CD4-positive, CD25-positive, alpha-beta regulatory T cell (primary cell): ENCODE measurements around the gene YIPF7. TPM values are rescaled to one million over a fixed set of nuclear protein-coding genes. Genes with fewer than 3 reads are reported as not detected.
A peak's percentile ranks its signal among the peaks of the same experiment; 100 is the strongest.

Experiments used
- ATAC-seq, 2 donors: fragments of 150-1000 bp; cut with Tn5 transposase; one replicate each; pipeline ENCODE4 v1.10.0; 2021; ENCODE audit warnings: low read depth in 2 of 2, moderate number of reproducible peaks in 2 of 2, moderate library complexity in 1 of 2
- DNase-seq, 3 donors: peaks; one replicate each; pipeline versions ENCODE4 v3.0.0 to v3.0.0-alpha.2; 2012 to 2022; ENCODE audit warnings: mixed read lengths in 1 of 3
- H3K27ac ChIP-seq: one replicate; pipeline ENCODE4 v1.7.0; 2013; ENCODE audit warnings: mild to moderate bottlenecking, low read length; ENCODE audit not compliant: insufficient read depth, poor library complexity, severe bottlenecking
- H3K27me3 ChIP-seq: one replicate; pipeline ENCODE4 v1.7.0; 2013; ENCODE audit warnings: low read length; ENCODE audit not compliant: control insufficient read depth, insufficient read depth
- H3K36me3 ChIP-seq: one replicate; pipeline ENCODE4 v1.7.0; 2013; ENCODE audit warnings: mild to moderate bottlenecking, low read length, moderate library complexity; ENCODE audit not compliant: control insufficient read depth, insufficient read depth
- H3K4me1 ChIP-seq: 2 replicates; pipeline ENCODE4 v1.7.0; 2013; ENCODE audit warnings: mild to moderate bottlenecking, low read length; ENCODE audit not compliant: insufficient read depth, control insufficient read depth, poor library complexity, severe bottlenecking
- H3K4me3 ChIP-seq: one replicate; pipeline ENCODE4 v1.7.0; 2013; ENCODE audit warnings: low read depth, mild to moderate bottlenecking, low read length, moderate library complexity
- H3K9me3 ChIP-seq, 2 experiments: 1 replicate in 1 of 2; 2 replicates in 1 of 2; pipeline ENCODE4 v1.7.0; 2013; ENCODE audit warnings: low read length in 2 of 2, mild to moderate bottlenecking in 1 of 2, moderate library complexity in 1 of 2; ENCODE audit not compliant: control insufficient read depth in 2 of 2
- H3K27ac Mint-ChIP-seq, 3 donors: one replicate each; pipeline ENCODE4 v1.8.0; 2020 to 2022; ENCODE audit warnings: mild to moderate bottlenecking in 3 of 3, mixed read lengths in 3 of 3, moderate library complexity in 2 of 3
- H3K27me3 Mint-ChIP-seq: one replicate; pipeline ENCODE4 v1.8.0; 2022; ENCODE audit warnings: mild to moderate bottlenecking, mixed read lengths
- H3K36me3 Mint-ChIP-seq: one replicate; pipeline ENCODE4 v1.8.0; 2020; ENCODE audit warnings: mixed read lengths
- H3K4me1 Mint-ChIP-seq, 4 donors: one replicate each; pipeline ENCODE4 v1.8.0; 2020 to 2022; ENCODE audit warnings: mixed read lengths in 4 of 4, mild to moderate bottlenecking in 1 of 4
- H3K4me3 Mint-ChIP-seq, 4 donors: one replicate each; pipeline ENCODE4 v1.8.0; 2020 to 2022; ENCODE audit warnings: mild to moderate bottlenecking in 4 of 4, mixed read lengths in 4 of 4, moderate library complexity in 3 of 4
- H3K9me3 Mint-ChIP-seq, 7 donors: one replicate each; pipeline ENCODE4 v1.8.0; 2020 to 2022; ENCODE audit warnings: mixed read lengths in 7 of 7, mild to moderate bottlenecking in 3 of 7, moderate library complexity in 2 of 7
- polyA plus RNA-seq, 4 donors: library from polyadenylated mRNA; unstranded; fragments of 300-500 nt; fragmentation: Illumina TruSeq; gene quantifications; one replicate each; pipeline ENCODE4 v1.2.3, GENCODE V29; 2021
- total RNA-seq: library from RNA; stranded (reverse); gene quantifications from one replicate; pipeline ENCODE4 v1.2.3, GENCODE V29; 2022

Gene YIPF7
- total and polyA plus RNA-seq, 5 donors from 2014 or later: not detected

DNA sequence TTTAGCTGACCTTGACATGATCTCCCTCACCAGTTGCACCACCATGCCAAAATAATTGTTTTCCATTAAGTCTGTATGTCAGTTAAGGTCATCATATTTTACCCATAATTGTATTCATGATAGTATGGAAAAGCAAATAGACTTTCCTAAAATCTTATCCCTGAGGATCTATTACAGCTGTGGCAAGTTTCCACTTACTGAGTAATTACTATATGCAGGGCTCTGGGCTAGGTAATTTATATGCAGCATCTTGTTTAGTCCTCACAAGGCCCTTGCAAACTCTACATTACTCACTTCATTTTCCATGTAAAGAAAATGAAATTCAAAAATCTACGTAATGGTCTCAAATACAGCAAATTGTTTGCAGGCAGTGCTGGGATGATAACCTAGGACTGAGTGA is 34.8 kb downstream of the YIPF7 start:
- Histone ChIP-seq H3K9me3 (no peaks in the 10 kb centered on the region), H3K27ac (no peak overlapping the region), H3K4me1 (no peaks in the 10 kb centered on the region), H3K36me3 (no peaks in the 10 kb centered on the region), H3K27me3 (peaks cover 2% of the 10 kb centered on the region), H3K4me3 (no peak overlapping the region)
- ATAC-seq (no peak), DNase-seq (no peak)
- H3K36me3 Mint-ChIP-seq: no peaks in the 10 kb centered on the region
- no peak overlapping the region for H3K4me3 Mint-ChIP-seq
- H3K9me3 Mint-ChIP-seq: peaks cover 0 to 1% (median 0%) of the 10 kb centered on the region in 7 donors
- peaks cover 1% of the 10 kb centered on the region for H3K27me3 Mint-ChIP-seq
- no peak overlapping the region for H3K27ac Mint-ChIP-seq
- H3K4me1 Mint-ChIP-seq: no peaks in the 10 kb centered on the region

DNA sequence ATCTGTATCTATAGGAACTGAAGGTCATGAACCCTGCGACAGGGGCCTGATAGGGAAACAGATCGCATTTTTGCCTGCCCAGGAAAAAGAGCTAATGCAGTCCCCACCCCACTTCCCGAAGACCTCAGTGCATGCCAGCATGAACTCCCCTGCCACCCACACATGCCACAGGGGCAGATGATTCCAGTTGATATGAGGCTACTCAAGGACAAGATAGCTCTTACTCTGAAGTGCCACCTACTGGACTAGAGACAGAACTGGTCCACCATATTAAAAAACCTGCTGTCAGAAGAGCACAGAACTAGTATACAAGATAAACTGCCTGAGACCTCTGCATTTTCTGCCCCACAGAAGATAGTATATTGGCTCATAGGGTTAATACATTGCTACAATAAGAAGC is 68.0 kb downstream of the YIPF7 start:
- Histone ChIP-seq H3K27me3 (no peaks in the 10 kb centered on the region), H3K4me1 (no peaks in the 10 kb centered on the region), H3K36me3 (no peaks in the 10 kb centered on the region), H3K4me3 (no peak overlapping the region), H3K9me3 (peaks cover 1 to 7% of the 10 kb centered on the region in 2 experiments), H3K27ac (no peak overlapping the region)
- no peaks in the 10 kb centered on the region for H3K27me3 Mint-ChIP-seq
- no peak overlapping the region for H3K27ac Mint-ChIP-seq
- H3K4me3 Mint-ChIP-seq: no peak overlapping the region
- ATAC-seq (no peak), DNase-seq (no peak)
- H3K36me3 Mint-ChIP-seq: no peaks in the 10 kb centered on the region
- no peaks in the 10 kb centered on the region for H3K4me1 Mint-ChIP-seq
- peaks cover 0 to 13% (median 6%) of the 10 kb centered on the region in 7 donors for H3K9me3 Mint-ChIP-seq

DNA sequence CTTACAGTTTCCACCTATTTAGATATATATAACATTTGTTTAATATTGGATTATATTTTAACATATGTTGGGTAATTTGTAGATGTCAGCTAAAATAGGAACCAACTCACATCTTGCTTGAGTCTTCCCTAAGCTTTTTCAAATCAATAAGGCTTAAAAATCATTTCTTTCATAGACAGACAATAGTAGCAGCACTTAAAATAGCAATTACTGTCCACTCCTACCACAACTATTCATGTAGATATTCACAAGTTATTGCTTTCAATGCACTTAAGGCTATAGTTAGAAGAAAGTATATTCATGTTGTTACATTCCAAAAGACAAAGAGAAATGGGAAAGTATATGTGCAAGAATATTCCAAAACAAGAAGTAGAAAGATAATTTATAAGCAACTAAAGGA is 71.2 kb downstream of the YIPF7 start:
- no peak overlapping the region for H3K27ac ChIP-seq
- no peaks in the 10 kb centered on the region for H3K36me3 ChIP-seq
- Mint-ChIP-seq H3K36me3 (no peaks in the 10 kb centered on the region), H3K27ac (peak overlapping the region in 1 of 3 donors; percentile 18), H3K4me1 (no peaks in the 10 kb centered on the region), H3K4me3 (no peak overlapping the region), H3K9me3 (peaks cover 0 to 13% (median 5%) of the 10 kb centered on the region in 7 donors), H3K27me3 (no peaks in the 10 kb centered on the region)
- no peaks in the 10 kb centered on the region for H3K27me3 ChIP-seq
- H3K9me3 ChIP-seq: peaks cover 1 to 7% of the 10 kb centered on the region in 2 experiments
- ATAC-seq (no peak), DNase-seq (no peak)
- no peak overlapping the region for H3K4me3 ChIP-seq
- no peaks in the 10 kb centered on the region for H3K4me1 ChIP-seq

DNA sequence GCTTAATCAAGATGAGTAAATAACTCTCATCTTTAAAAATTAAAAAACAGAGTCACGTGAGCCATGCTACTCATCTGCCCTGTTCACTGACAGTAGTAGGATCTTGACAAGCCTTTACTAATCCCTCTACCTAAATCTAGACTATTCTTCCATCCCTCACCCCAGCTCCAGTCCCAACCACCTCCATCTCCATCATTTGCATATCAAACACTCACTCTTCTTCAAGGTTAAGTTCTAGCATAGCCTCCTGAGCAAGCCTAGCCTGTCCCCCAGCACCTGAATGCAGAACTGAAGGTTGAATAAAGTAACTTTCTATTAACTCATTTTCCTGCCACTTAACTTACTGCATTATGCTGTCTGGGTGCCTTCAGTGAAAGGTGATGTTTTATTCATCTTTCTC is 72.5 kb downstream of the YIPF7 start:
- no peak overlapping the region for H3K27ac ChIP-seq
- peaks cover 0 to 7% of the 10 kb centered on the region in 2 experiments for H3K9me3 ChIP-seq
- H3K9me3 Mint-ChIP-seq: peaks cover 0 to 10% (median 2%) of the 10 kb centered on the region in 7 donors
- DNase-seq (no peak), ATAC-seq (no peak)
- no peak overlapping the region for H3K27ac Mint-ChIP-seq
- no peak overlapping the region for H3K4me3 ChIP-seq
- H3K4me1 Mint-ChIP-seq: no peaks in the 10 kb centered on the region
- H3K27me3 ChIP-seq: no peaks in the 10 kb centered on the region
- no peaks in the 10 kb centered on the region for H3K4me1 ChIP-seq
- no peaks in the 10 kb centered on the region for H3K27me3 Mint-ChIP-seq
- H3K36me3 Mint-ChIP-seq: no peaks in the 10 kb centered on the region
- H3K4me3 Mint-ChIP-seq: no peak overlapping the region
- H3K36me3 ChIP-seq: no peaks in the 10 kb centered on the region

Other genes starting within 250 kb of the YIPF7 start
- gene KCTD8, start 202.8 kb downstream of the YIPF7 start, total RNA-seq: not detected
- gene KCTD8, start 202.8 kb downstream of the YIPF7 start, polyA plus RNA-seq: not detected
- gene GUF1, start 26.8 kb upstream of the YIPF7 start, total RNA-seq: 17.9 TPM
- gene GUF1, start 26.8 kb upstream of the YIPF7 start, polyA plus RNA-seq: 10 to 100 TPM in 1 of 4 donors, 1 to 10 TPM in 3; 7.7 to 10.3 (median 9.2) TPM
- 8.3 TPM for gene GNPDA2, start 74.9 kb upstream of the YIPF7 start, total RNA-seq
- 10 to 100 TPM; 14.9 to 22.8 (median 17.3) TPM for gene GNPDA2, start 74.9 kb upstream of the YIPF7 start, polyA plus RNA-seq